HepG2 (cell line): ENCODE results near the gene FBXO41. TPM values are rescaled to one million over a fixed set of nuclear protein-coding genes. Genes with fewer than 3 reads are reported as not detected.

Experiments
- MEIS2 ChIP-seq: sonication (generic); formaldehyde crosslinking; IDR thresholded peaks from 2 replicates; pipeline ENCODE4 v1.9.0; 2021; ENCODE audit warnings: mild to moderate bottlenecking, missing genetic modification reagents
- MTA3 ChIP-seq: sonication (generic); formaldehyde crosslinking; IDR thresholded peaks from 2 replicates; pipeline ENCODE4 v1.4.0; 2020; ENCODE audit warnings: missing genetic modification reagents
- MYC ChIP-seq: sonication (generic); formaldehyde crosslinking; IDR thresholded peaks from 2 replicates; pipeline ENCODE4 v1.9.0; 2021; ENCODE audit warnings: missing genetic modification reagents, borderline replicate concordance
- NKX3-1 ChIP-seq: sonication (generic); formaldehyde crosslinking; IDR thresholded peaks from 2 replicates; pipeline ENCODE4 v1.5.0; 2020; ENCODE audit warnings: missing genetic modification reagents
- NR2C2 ChIP-seq: sonication (generic); formaldehyde crosslinking; IDR thresholded peaks from 2 replicates; pipeline ENCODE4 v1.4.0; 2020; ENCODE audit warnings: missing genetic modification reagents, mild to moderate bottlenecking, moderate library complexity, borderline replicate concordance
- SIN3B ChIP-seq: fragments of 150-350 bp; IDR thresholded peaks from 2 replicates; pipeline ENCODE4 v1.6.1; 2014; ENCODE audit warnings: low read length
- SRSF4 ChIP-seq: fragments of 200-400 bp; formaldehyde crosslinking; IDR thresholded peaks from one replicate; pipeline ENCODE4 v1.6.1; 2018; ENCODE audit warnings: mild to moderate bottlenecking, low read depth, low read length, moderate library complexity; ENCODE audit not compliant: poor library complexity, severe bottlenecking
- TEAD3 ChIP-seq: optimal IDR thresholded peaks from 2 replicates; pipeline ENCODE3; 2016; ENCODE audit warnings: borderline replicate concordance
- ZBTB21 ChIP-seq: sonication (generic); formaldehyde crosslinking; IDR thresholded peaks from 2 replicates; pipeline ENCODE4 v1.4.0; 2020; ENCODE audit warnings: missing genetic modification reagents
- ZBTB42 ChIP-seq: sonication (generic); formaldehyde crosslinking; IDR thresholded peaks from 2 replicates; pipeline ENCODE4 v1.5.0; 2020; ENCODE audit warnings: mild to moderate bottlenecking, missing genetic modification reagents
- ZIK1 ChIP-seq: sonication (generic); formaldehyde crosslinking; IDR thresholded peaks from 2 replicates; pipeline ENCODE4 v1.5.0; 2020; ENCODE audit warnings: mild to moderate bottlenecking, low read depth, missing genetic modification reagents, borderline replicate concordance
- ZMYM2 ChIP-seq: sonication (generic); formaldehyde crosslinking; IDR thresholded peaks from 2 replicates; pipeline ENCODE4 v1.8.0; 2022; ENCODE audit warnings: mild to moderate bottlenecking, missing genetic modification reagents
- ZNF232 ChIP-seq: sonication (generic); formaldehyde crosslinking; IDR thresholded peaks from 2 replicates; pipeline ENCODE4 v1.4.0; 2020; ENCODE audit warnings: missing genetic modification reagents, borderline replicate concordance
- ZNF296 ChIP-seq: sonication (generic); formaldehyde crosslinking; conservative IDR thresholded peaks from 2 replicates; pipeline ENCODE4 v1.5.0; 2020; ENCODE audit warnings: mild to moderate bottlenecking, missing genetic modification reagents
- ZNF337 ChIP-seq: sonication (generic); formaldehyde crosslinking; IDR thresholded peaks from 2 replicates; pipeline ENCODE4 v1.5.1; 2020; ENCODE audit warnings: missing genetic modification reagents, low read depth, mild to moderate bottlenecking, borderline replicate concordance
- ZNF530 ChIP-seq: sonication (generic); formaldehyde crosslinking; IDR thresholded peaks from 2 replicates; pipeline ENCODE4 v1.5.0; 2020; ENCODE audit warnings: low read depth, mild to moderate bottlenecking, missing genetic modification reagents
- ZNF550 ChIP-seq: sonication (generic); formaldehyde crosslinking; IDR thresholded peaks from 2 replicates; pipeline ENCODE4 v1.4.0; 2020; ENCODE audit warnings: mild to moderate bottlenecking, missing genetic modification reagents, borderline replicate concordance
- ZNF672 ChIP-seq: sonication (generic); formaldehyde crosslinking; IDR thresholded peaks from 2 replicates; pipeline ENCODE4 v1.8.1; 2022; ENCODE audit warnings: missing genetic modification reagents
- ZNF777 ChIP-seq: sonication (generic); formaldehyde crosslinking; IDR thresholded peaks from 2 replicates; pipeline ENCODE4 v1.4.0; 2020; ENCODE audit warnings: missing genetic modification reagents
- ZNF788 ChIP-seq: sonication (generic); formaldehyde crosslinking; IDR thresholded peaks from 2 replicates; pipeline ENCODE4 v1.5.0; 2020; ENCODE audit warnings: mild to moderate bottlenecking, missing genetic modification reagents, borderline replicate concordance
- ZZZ3 ChIP-seq: sonication (generic); formaldehyde crosslinking; IDR thresholded peaks from 2 replicates; pipeline ENCODE4 v1.4.0; 2020; ENCODE audit warnings: missing genetic modification reagents, mild to moderate bottlenecking, borderline replicate concordance
- polyA plus RNA-seq, 8 experiments: library from polyadenylated mRNA; depleted of rRNA in 3 of 8; stranded (reverse) in 7 of 8; unstranded in 1 of 8; fragments of >200 nt; fragmentation: Illumina TruSeq in 4 of 8; extraction: Trizol in 4 of 8; gene quantifications; 2 replicates each; pipeline versions ENCODE4 v1.2.1 to v1.2.3, GENCODE V29; 2011 to 2016; ENCODE audit warnings: low read depth in 4 of 8, missing spikeins in 1 of 8, mixed read lengths in 1 of 8; ENCODE audit not compliant: insufficient read depth in 1 of 8
- total RNA-seq, 5 experiments: library from RNA; depleted of rRNA; stranded (reverse); fragments of >200 nt; fragmentation: Illumina TruSeq; extraction: Trizol; gene quantifications; 2 replicates each; pipeline ENCODE4 v1.2.3, GENCODE V29; 2016; ENCODE audit warnings: low read depth in 1 of 5
- TF ChIP-seq, protein P1 (sequence below): sonication (generic); formaldehyde crosslinking; IDR thresholded peaks from 2 replicates; pipeline ENCODE4 v1.5.1; 2020; ENCODE audit warnings: mild to moderate bottlenecking, missing genetic modification reagents
- TF ChIP-seq, protein P2 (sequence below): sonication (generic); formaldehyde crosslinking; IDR thresholded peaks from 2 replicates; pipeline ENCODE4 v1.5.0; 2020; ENCODE audit warnings: missing genetic modification reagents
- TF ChIP-seq, protein P3 (sequence below): sonication (generic); formaldehyde crosslinking; conservative IDR thresholded peaks from 2 replicates; pipeline ENCODE4 v1.4.0; 2020; ENCODE audit warnings: missing genetic modification reagents

The FBXO41 gene
- total and polyA plus RNA-seq, 2 of the 13 experiments (the other 11 are each of a cell fraction or from before 2014, with no cell fraction given), result 4.2 to 10.3 TPM

DNA sequence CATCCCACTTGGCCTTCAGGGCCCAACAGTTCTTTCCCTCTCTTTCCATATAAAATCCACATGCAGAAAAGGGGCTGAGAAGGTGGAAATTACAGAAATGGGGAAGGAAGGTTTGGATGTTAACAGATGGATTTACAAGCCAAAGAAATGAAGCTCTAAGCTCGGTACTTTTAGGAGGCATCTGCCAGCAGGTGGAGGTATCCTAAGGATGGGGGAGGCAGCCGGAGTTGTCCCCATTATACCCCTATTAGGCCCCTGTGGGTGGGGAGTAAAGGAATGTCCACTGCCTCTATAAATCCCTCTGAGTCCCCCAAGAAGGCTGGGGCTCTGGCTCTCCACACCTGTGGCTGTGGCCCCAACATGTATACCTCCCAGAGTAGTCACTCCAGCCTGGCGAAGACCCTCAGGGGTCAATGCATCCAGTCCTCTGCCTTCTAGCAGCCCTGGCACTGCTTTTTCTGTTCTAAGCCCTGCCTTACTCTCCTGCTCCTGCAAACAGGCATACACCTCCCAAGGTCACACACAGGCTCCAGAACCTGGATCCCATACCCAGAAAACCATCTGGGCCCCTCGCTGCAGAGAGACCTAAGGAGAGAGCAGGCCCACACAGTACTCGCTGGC, 1.2 kb downstream of the FBXO41 start (continued):
- TF ChIP-seq, protein P1, sequence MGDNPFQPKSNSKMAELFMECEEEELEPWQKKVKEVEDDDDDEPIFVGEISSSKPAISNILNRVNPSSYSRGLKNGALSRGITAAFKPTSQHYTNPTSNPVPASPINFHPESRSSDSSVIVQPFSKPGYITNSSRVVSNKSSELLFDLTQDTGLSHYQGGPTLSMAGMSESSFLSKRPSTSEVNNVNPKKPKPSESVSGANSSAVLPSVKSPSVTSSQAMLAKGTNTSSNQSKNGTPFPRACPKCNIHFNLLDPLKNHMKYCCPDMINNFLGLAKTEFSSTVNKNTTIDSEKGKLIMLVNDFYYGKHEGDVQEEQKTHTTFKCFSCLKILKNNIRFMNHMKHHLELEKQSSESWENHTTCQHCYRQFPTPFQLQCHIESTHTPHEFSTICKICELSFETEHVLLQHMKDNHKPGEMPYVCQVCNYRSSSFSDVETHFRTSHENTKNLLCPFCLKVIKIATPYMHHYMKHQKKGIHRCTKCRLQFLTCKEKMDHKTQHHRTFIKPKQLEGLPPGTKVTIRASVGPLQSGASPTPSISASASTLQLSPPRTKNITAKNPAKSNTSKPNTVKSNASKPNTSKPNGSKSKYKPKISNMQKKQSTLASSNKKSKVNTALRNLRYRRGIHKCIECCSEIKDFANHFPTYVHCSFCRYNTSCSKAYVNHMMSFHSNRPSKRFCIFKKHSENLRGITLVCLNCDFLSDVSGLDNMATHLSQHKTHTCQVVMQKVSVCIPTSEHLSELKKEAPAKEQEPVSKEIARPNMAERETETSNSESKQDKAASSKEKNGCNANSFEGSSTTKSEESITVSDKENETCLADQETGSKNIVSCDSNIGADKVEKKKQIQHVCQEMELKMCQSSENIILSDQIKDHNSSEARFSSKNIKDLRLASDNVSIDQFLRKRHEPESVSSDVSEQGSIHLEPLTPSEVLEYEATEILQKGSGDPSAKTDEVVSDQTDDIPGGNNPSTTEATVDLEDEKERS (CRISPR knock-in tag), result no peak
- TF ChIP-seq ZMYM2 (no peak), ZNF232 (CRISPR knock-in tag) (0 out of 2 replicates have a peak, but pooled peaks have one; percentile 4), ZIK1 (CRISPR knock-in tag) (no peak), SRSF4 (no peak), ZNF530 (CRISPR knock-in tag) (no peak), ZNF788 (CRISPR knock-in tag) (peak; percentile 35; the same call in 1 of the 2 replicates), NR2C2 (peak; percentile 42), ZNF296 (no peak), SIN3B (no peak), MEIS2 (CRISPR knock-in tag) (no peak), ZNF672 (CRISPR knock-in tag) (peak; percentile 82; the same call in 1 of the 2 replicates), ZBTB42 (0 out of 2 replicates have a peak, but pooled peaks have one; percentile 8), ZNF550 (CRISPR knock-in tag) (0 out of 2 replicates have a peak, but pooled peaks have one; percentile 61), NKX3-1 (CRISPR knock-in tag) (no peak), ZNF337 (no peak), TEAD3 (CRISPR knock-in tag) (no peak), ZBTB21 (CRISPR knock-in tag) (no peak), ZZZ3 (CRISPR knock-in tag) (no peak), ZNF777 (CRISPR knock-in tag) (0 out of 2 replicates have a peak, but pooled peaks have one; percentile 1), MYC (CRISPR knock-in tag) (no peak), MTA3 (CRISPR knock-in tag) (no peak)
- TF ChIP-seq, protein P2, sequence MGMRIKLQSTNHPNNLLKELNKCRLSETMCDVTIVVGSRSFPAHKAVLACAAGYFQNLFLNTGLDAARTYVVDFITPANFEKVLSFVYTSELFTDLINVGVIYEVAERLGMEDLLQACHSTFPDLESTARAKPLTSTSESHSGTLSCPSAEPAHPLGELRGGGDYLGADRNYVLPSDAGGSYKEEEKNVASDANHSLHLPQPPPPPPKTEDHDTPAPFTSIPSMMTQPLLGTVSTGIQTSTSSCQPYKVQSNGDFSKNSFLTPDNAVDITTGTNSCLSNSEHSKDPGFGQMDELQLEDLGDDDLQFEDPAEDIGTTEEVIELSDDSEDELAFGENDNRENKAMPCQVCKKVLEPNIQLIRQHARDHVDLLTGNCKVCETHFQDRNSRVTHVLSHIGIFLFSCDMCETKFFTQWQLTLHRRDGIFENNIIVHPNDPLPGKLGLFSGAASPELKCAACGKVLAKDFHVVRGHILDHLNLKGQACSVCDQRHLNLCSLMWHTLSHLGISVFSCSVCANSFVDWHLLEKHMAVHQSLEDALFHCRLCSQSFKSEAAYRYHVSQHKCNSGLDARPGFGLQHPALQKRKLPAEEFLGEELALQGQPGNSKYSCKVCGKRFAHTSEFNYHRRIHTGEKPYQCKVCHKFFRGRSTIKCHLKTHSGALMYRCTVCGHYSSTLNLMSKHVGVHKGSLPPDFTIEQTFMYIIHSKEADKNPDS, result no peak
- TF ChIP-seq, protein P3, sequence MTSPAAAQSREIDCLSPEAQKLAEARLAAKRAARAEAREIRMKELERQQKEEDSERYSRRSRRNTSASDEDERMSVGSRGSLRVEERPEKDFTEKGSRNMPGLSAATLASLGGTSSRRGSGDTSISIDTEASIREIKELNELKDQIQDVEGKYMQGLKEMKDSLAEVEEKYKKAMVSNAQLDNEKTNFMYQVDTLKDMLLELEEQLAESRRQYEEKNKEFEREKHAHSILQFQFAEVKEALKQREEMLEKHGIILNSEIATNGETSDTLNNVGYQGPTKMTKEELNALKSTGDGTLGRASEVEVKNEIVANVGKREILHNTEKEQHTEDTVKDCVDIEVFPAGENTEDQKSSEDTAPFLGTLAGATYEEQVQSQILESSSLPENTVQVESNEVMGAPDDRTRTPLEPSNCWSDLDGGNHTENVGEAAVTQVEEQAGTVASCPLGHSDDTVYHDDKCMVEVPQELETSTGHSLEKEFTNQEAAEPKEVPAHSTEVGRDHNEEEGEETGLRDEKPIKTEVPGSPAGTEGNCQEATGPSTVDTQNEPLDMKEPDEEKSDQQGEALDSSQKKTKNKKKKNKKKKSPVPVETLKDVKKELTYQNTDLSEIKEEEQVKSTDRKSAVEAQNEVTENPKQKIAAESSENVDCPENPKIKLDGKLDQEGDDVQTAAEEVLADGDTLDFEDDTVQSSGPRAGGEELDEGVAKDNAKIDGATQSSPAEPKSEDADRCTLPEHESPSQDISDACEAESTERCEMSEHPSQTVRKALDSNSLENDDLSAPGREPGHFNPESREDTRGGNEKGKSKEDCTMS (CRISPR knock-in tag), result no peak
